Activated B cell treated with CpG ODN at 0.5 μM for 24 hours (primary cell): ENCODE results near the gene POLDIP2. TPM values are rescaled to one million over a fixed set of nuclear protein-coding genes. Genes with fewer than 3 reads are reported as not detected.

ENCODE experiments used
- ATAC-seq: fragments of 200-7000 bp; cut with Tn5 transposase; one replicate; pipeline ENCODE4 v1.10.0; 2021; ENCODE audit warnings: low read depth, mild to moderate bottlenecking, moderate library complexity
- CTCF ChIA-PET: fragments of 350-600 bp; sonication (Branson Sonifier 250); formaldehyde crosslinking; loops from one replicate; lab custom pipeline; 2021; ENCODE audit warnings: antibody characterized with exemption; lab: Charles Lee
- POLR2A ChIA-PET: fragments of 350-600 bp; sonication (Branson Sonifier 250); formaldehyde crosslinking; loops from one replicate; lab custom pipeline; 2021; ENCODE audit warnings: antibody characterized with exemption; lab: Charles Lee
- DNase-seq: peaks from one replicate; pipeline ENCODE4 v3.0.0; 2022
- H3K27ac Mint-ChIP-seq: one replicate; pipeline ENCODE4 v1.8.0; 2020; ENCODE audit warnings: mixed read lengths
- H3K27me3 Mint-ChIP-seq: one replicate; pipeline ENCODE4 v1.8.0; 2021; ENCODE audit warnings: mixed read lengths
- H3K36me3 Mint-ChIP-seq: one replicate; pipeline ENCODE4 v1.8.0; 2021; ENCODE audit warnings: low read depth, mixed read lengths
- H3K4me1 Mint-ChIP-seq: one replicate; pipeline ENCODE4 v1.8.0; 2021; ENCODE audit warnings: mixed read lengths
- H3K4me3 Mint-ChIP-seq: one replicate; pipeline ENCODE4 v1.8.0; 2020; ENCODE audit warnings: mild to moderate bottlenecking, mixed read lengths
- H3K9me3 Mint-ChIP-seq: one replicate; pipeline ENCODE4 v1.8.0; 2020; ENCODE audit warnings: mixed read lengths
- intact Hi-C: fragments of 100-400 bp; cut with micrococcal nuclease; formaldehyde crosslinking; loops from one replicate; pipeline ENCODE4 v1.15.1; 2024
- total RNA-seq: library from RNA; stranded (reverse); gene quantifications from 2 replicates; pipeline ENCODE4 v1.2.3, GENCODE V29; 2022
- TF ChIP-seq, protein P1 (sequence below): fragments of 200-600 bp; IDR thresholded peaks from one replicate; pipeline ENCODE4 v1.8.0; 2022; ENCODE audit warnings: antibody characterized with exemption, mild to moderate bottlenecking

The POLDIP2 gene
- total RNA-seq, 1 donor from 2014 or later, result 60.5 TPM

DNA sequence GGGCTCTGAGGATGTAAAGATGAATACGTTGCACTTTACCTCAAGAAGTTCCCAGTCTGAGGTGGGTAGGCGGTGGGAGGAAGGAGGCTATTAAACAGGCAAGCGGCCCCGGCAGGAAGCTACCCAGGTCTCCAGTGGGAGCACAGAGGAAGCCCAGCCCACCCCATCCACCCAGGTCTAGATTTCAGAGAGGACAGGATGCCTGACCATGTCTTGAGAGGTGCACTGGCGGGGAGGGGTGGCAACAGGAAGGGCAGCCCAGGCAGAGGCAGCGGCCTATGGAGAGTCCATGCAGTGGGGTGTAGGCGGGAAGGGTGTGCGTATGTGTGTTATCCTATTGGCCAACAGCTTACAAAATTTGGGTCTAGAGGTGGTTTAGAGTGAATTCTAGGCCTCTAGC, 28.1 kb upstream of the POLDIP2 start:
- ATAC-seq, result no peak
- intact Hi-C loops, result no loop called here
- ChIA-PET CTCF (interaction anchor here (1.5 to 2.2 kb wide), 2 partner anchors 26 to 31 kb away, joined by 3 to 7 read pairs; no protein-coding TSS in a partner anchor), POLR2A (interaction anchor here (2.2 kb wide), 1 partner anchor 28 kb away, joined by 12 read pairs; the partner anchor contains the start of gene POLDIP2)
- DNase-seq, result no peak
- Mint-ChIP-seq H3K27ac (no peak overlapping the region), H3K9me3 (no peaks in the 10 kb centered on the region), H3K4me3 (peak overlapping the region; percentile 90), H3K36me3 (peaks cover 25% of the 10 kb centered on the region), H3K27me3 (peaks cover 15% of the 10 kb centered on the region), H3K4me1 (peaks cover 29% of the 10 kb centered on the region)
- TF ChIP-seq, protein P1, sequence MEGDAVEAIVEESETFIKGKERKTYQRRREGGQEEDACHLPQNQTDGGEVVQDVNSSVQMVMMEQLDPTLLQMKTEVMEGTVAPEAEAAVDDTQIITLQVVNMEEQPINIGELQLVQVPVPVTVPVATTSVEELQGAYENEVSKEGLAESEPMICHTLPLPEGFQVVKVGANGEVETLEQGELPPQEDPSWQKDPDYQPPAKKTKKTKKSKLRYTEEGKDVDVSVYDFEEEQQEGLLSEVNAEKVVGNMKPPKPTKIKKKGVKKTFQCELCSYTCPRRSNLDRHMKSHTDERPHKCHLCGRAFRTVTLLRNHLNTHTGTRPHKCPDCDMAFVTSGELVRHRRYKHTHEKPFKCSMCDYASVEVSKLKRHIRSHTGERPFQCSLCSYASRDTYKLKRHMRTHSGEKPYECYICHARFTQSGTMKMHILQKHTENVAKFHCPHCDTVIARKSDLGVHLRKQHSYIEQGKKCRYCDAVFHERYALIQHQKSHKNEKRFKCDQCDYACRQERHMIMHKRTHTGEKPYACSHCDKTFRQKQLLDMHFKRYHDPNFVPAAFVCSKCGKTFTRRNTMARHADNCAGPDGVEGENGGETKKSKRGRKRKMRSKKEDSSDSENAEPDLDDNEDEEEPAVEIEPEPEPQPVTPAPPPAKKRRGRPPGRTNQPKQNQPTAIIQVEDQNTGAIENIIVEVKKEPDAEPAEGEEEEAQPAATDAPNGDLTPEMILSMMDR, result no peak

DNA sequence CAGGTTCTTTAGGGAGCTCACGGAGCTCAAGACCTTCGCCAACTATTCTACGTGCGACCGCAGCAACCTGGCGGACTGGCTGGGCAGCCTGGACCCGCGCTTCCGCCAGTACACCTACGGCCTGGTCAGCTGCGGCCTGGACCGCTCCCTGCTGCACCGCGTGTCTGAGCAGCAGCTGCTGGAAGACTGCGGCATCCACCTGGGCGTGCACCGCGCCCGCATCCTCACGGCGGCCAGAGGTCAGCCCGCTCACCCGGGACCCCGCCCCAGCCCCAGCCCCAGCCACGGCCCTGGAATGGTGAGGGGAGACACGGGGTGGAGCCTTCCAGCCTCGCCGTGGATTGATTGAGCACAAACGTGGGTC, 27.7 kb upstream of the POLDIP2 start:
- POLR2A ChIA-PET, result interaction anchor here (0.7 to 2.2 kb wide), 2 partner anchors 28 to 164 kb away, joined by 3 to 12 read pairs; partner anchors contain the start of gene POLDIP2
- TF ChIP-seq, protein P1, result no peak
- CTCF ChIA-PET, result interaction anchor here (1.5 to 2.2 kb wide), 2 partner anchors 26 to 32 kb away, joined by 3 to 7 read pairs; no protein-coding TSS in a partner anchor
- peaks cover 21% of the 10 kb centered on the region for H3K36me3 Mint-ChIP-seq
- H3K27ac Mint-ChIP-seq, result no peak overlapping the region
- peaks cover 15% of the 10 kb centered on the region for H3K27me3 Mint-ChIP-seq
- H3K4me3 Mint-ChIP-seq, result peak overlapping the region; percentile 90
- intact Hi-C loops, result no loop called here
- H3K4me1 Mint-ChIP-seq, result peaks cover 30% of the 10 kb centered on the region
- ATAC-seq (no peak), DNase-seq (no peak)
- H3K9me3 Mint-ChIP-seq, result no peaks in the 10 kb centered on the region

GRCh38 chr17:28384281-28385036, 27.1 kb upstream of the POLDIP2 start:
- ChIA-PET POLR2A (interaction anchor here (0.7 to 2.2 kb wide), 3 partner anchors 27 to 164 kb away, joined by 3 to 12 read pairs (median 5); partner anchors contain the start of genes IFT20, POLDIP2 and TNFAIP1), CTCF (interaction anchor here (1.5 to 2.2 kb wide), 2 partner anchors 25 to 32 kb away, joined by 3 to 7 read pairs; no protein-coding TSS in a partner anchor)
- peak; percentile 33 for DNase-seq
- TF ChIP-seq, protein P1, result no peak
- Mint-ChIP-seq H3K27me3 (peaks cover 15% of the 10 kb centered on the region), H3K4me3 (peak overlapping the region; percentile 90), H3K27ac (no peak overlapping the region), H3K4me1 (peaks cover 30% of the 10 kb centered on the region), H3K9me3 (no peaks in the 10 kb centered on the region), H3K36me3 (peaks cover 15% of the 10 kb centered on the region)
- intact Hi-C loops, result no loop called here
- ATAC-seq, result peak; percentile 91

DNA sequence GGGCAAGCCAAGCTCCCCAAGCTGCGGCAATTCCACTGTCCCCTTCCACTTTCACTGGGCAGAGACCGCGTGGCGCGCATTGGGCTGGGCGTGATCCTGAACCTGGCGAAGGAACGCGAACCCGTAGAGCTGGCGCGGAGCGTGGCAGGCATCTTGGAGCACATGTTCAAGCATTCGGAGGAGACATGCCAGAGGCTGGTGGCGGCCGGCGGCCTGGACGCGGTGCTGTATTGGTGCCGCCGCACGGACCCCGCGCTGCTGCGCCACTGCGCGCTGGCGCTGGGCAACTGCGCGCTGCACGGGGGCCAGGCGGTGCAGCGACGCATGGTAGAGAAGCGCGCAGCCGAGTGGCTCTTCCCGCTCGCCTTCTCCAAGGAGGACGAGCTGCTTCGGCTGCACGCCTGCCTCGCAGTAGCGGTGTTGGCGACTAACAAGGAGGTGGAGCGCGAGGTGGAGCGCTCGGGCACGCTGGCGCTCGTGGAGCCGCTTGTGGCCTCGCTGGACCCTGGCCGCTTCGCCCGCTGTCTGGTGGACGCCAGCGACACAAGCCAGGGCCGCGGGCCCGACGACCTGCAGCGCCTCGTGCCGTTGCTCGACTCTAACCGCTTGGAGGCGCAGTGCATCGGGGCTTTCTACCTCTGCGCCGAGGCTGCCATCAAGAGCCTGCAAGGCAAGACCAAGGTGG, 24.0 kb upstream of the POLDIP2 start:
- CTCF ChIA-PET, result no interaction called here
- TF ChIP-seq, protein P1, result no peak
- H3K36me3 Mint-ChIP-seq, result peaks cover 7% of the 10 kb centered on the region
- H3K4me3 Mint-ChIP-seq, result no peak overlapping the region
- H3K9me3 Mint-ChIP-seq, result no peaks in the 10 kb centered on the region
- intact Hi-C loops, result no loop called here
- H3K27me3 Mint-ChIP-seq, result peaks cover 15% of the 10 kb centered on the region
- POLR2A ChIA-PET, result interaction anchor here (0.6 kb wide), 1 partner anchor 42 kb away, joined by 5 read pairs; no protein-coding TSS in a partner anchor
- no peak for ATAC-seq
- H3K4me1 Mint-ChIP-seq, result peaks cover 30% of the 10 kb centered on the region
- DNase-seq, result no peak
- no peak overlapping the region for H3K27ac Mint-ChIP-seq
